Measurements from ENCODE around the gene C6orf15.

Gene C6orf15

GRCh38 chr6:31096656-31097055 lies 15.7 kb downstream of the C6orf15 start:
- Mint-ChIP-seq H3K27ac (no peak overlapping the region), H3K4me1 (ENCODE audit: low read depth) (peaks cover 40% of the 10 kb centered on the region), H3K36me3 (ENCODE audit: low read depth) (no peaks in the 10 kb centered on the region), H3K9me3 (no peaks in the 10 kb centered on the region), H3K27me3 (no peaks in the 10 kb centered on the region), H3K4me3 (no peak overlapping the region)

- Mint-ChIP-seq H3K27ac (peak overlapping the region; percentile 21), H3K36me3 (ENCODE audit: low read depth) (no peaks in the 10 kb centered on the region), H3K4me3 (no peak overlapping the region), H3K4me1 (ENCODE audit: low read depth) (peaks cover 40% of the 10 kb centered on the region), H3K9me3 (no peaks in the 10 kb centered on the region), H3K27me3 (no peaks in the 10 kb centered on the region)
Observed at GRCh38 chr6:31096215-31096614, 16.2 kb downstream of the C6orf15 start.

GRCh38 chr6:31094389-31094881 lies 17.9 kb downstream of the C6orf15 start:
- Mint-ChIP-seq H3K9me3 (no peaks in the 10 kb centered on the region), H3K27ac (peak overlapping the region; percentile 54), H3K4me1 (ENCODE audit: low read depth) (peaks cover 40% of the 10 kb centered on the region), H3K27me3 (no peaks in the 10 kb centered on the region), H3K4me3 (no peak overlapping the region), H3K36me3 (ENCODE audit: low read depth) (no peaks in the 10 kb centered on the region)

GRCh38 chr6:31092769-31093505 lies 19.4 kb downstream of the C6orf15 start:
- Mint-ChIP-seq H3K27ac (no peak overlapping the region), H3K4me1 (ENCODE audit: low read depth) (peaks cover 40% of the 10 kb centered on the region), H3K36me3 (ENCODE audit: low read depth) (no peaks in the 10 kb centered on the region), H3K27me3 (no peaks in the 10 kb centered on the region), H3K4me3 (no peak overlapping the region), H3K9me3 (no peaks in the 10 kb centered on the region)

- no peak overlapping the region for H3K27ac Mint-ChIP-seq
Observed at GRCh38 chr6:31092238-31092637, 20.1 kb downstream of the C6orf15 start.

GRCh38 chr6:31091680-31092079 lies 20.7 kb downstream of the C6orf15 start:
- Mint-ChIP-seq H3K9me3 (no peaks in the 10 kb centered on the region), H3K4me3 (no peak overlapping the region), H3K36me3 (ENCODE audit: low read depth) (no peaks in the 10 kb centered on the region), H3K27me3 (no peaks in the 10 kb centered on the region), H3K4me1 (ENCODE audit: low read depth) (peaks cover 40% of the 10 kb centered on the region), H3K27ac (no peak overlapping the region)

More at GRCh38 chr6:31092238-31092637, 20.1 kb downstream of the C6orf15 start:
- H3K27me3 Mint-ChIP-seq, result no peaks in the 10 kb centered on the region
- no peak overlapping the region for H3K4me3 Mint-ChIP-seq
- no peaks in the 10 kb centered on the region for H3K36me3 Mint-ChIP-seq (ENCODE audit: low read depth)
- no peaks in the 10 kb centered on the region for H3K9me3 Mint-ChIP-seq
- peaks cover 40% of the 10 kb centered on the region for H3K4me1 Mint-ChIP-seq (ENCODE audit: low read depth)

GRCh38 chr6:31090973-31091364 lies 21.4 kb downstream of the C6orf15 start:
- peaks cover 37% of the 10 kb centered on the region for H3K4me1 Mint-ChIP-seq (ENCODE audit: low read depth)
- no peak overlapping the region for H3K27ac Mint-ChIP-seq
- no peak overlapping the region for H3K4me3 Mint-ChIP-seq
- no peaks in the 10 kb centered on the region for H3K36me3 Mint-ChIP-seq (ENCODE audit: low read depth)
- H3K9me3 Mint-ChIP-seq, result no peaks in the 10 kb centered on the region
- H3K27me3 Mint-ChIP-seq, result no peaks in the 10 kb centered on the region

- no peaks in the 10 kb centered on the region for H3K9me3 Mint-ChIP-seq
- H3K36me3 Mint-ChIP-seq (ENCODE audit: low read depth), result no peaks in the 10 kb centered on the region
- H3K27ac Mint-ChIP-seq, result peak overlapping the region; percentile 40
- peaks cover 32% of the 10 kb centered on the region for H3K4me1 Mint-ChIP-seq (ENCODE audit: low read depth)
- no peak overlapping the region for H3K4me3 Mint-ChIP-seq
- no peaks in the 10 kb centered on the region for H3K27me3 Mint-ChIP-seq
Observed at GRCh38 chr6:31090275-31090972, 22.0 kb downstream of the C6orf15 start.

- no peaks in the 10 kb centered on the region for H3K36me3 Mint-ChIP-seq (ENCODE audit: low read depth)
Observed at GRCh38 chr6:31087494-31088089, 24.8 kb downstream of the C6orf15 start.

GRCh38 chr6:31086788-31087440 lies 25.5 kb downstream of the C6orf15 start:
- Mint-ChIP-seq H3K27ac (peak overlapping the region; percentile 12), H3K36me3 (ENCODE audit: low read depth) (no peaks in the 10 kb centered on the region), H3K4me3 (no peak overlapping the region), H3K9me3 (no peaks in the 10 kb centered on the region), H3K27me3 (peaks cover 3% of the 10 kb centered on the region), H3K4me1 (ENCODE audit: low read depth) (peaks cover 13% of the 10 kb centered on the region)

More at GRCh38 chr6:31087494-31088089, 24.8 kb downstream of the C6orf15 start:
- peaks cover 13% of the 10 kb centered on the region for H3K4me1 Mint-ChIP-seq (ENCODE audit: low read depth)
- no peak overlapping the region for H3K4me3 Mint-ChIP-seq
- no peak overlapping the region for H3K27ac Mint-ChIP-seq
- H3K9me3 Mint-ChIP-seq, result no peaks in the 10 kb centered on the region
- peaks cover 3% of the 10 kb centered on the region for H3K27me3 Mint-ChIP-seq

- no peaks in the 10 kb centered on the region for H3K36me3 Mint-ChIP-seq (ENCODE audit: low read depth)
- peak overlapping the region; percentile 26 for H3K27ac Mint-ChIP-seq
Observed at GRCh38 chr6:31083742-31084354, 28.5 kb downstream of the C6orf15 start.

GRCh38 chr6:31081872-31082271 lies 30.5 kb downstream of the C6orf15 start:
- no peak overlapping the region for H3K27ac Mint-ChIP-seq
- H3K27me3 Mint-ChIP-seq, result peaks cover 3% of the 10 kb centered on the region
- no peak overlapping the region for H3K4me3 Mint-ChIP-seq
- H3K4me1 Mint-ChIP-seq (ENCODE audit: low read depth), result peaks cover 12% of the 10 kb centered on the region
- no peaks in the 10 kb centered on the region for H3K9me3 Mint-ChIP-seq
- H3K36me3 Mint-ChIP-seq (ENCODE audit: low read depth), result no peaks in the 10 kb centered on the region

More at GRCh38 chr6:31083742-31084354, 28.5 kb downstream of the C6orf15 start:
- Mint-ChIP-seq H3K4me1 (ENCODE audit: low read depth) (peaks cover 21% of the 10 kb centered on the region), H3K4me3 (no peak overlapping the region), H3K9me3 (no peaks in the 10 kb centered on the region), H3K27me3 (peaks cover 3% of the 10 kb centered on the region)

GRCh38 chr6:31079656-31080261 lies 32.6 kb downstream of the C6orf15 start:
- Mint-ChIP-seq H3K27me3 (no peaks in the 10 kb centered on the region), H3K4me1 (ENCODE audit: low read depth) (peaks cover 9% of the 10 kb centered on the region)

GRCh38 chr6:31076611-31077010 lies 35.8 kb downstream of the C6orf15 start:
- Mint-ChIP-seq H3K36me3 (ENCODE audit: low read depth) (no peaks in the 10 kb centered on the region), H3K27ac (no peak overlapping the region), H3K4me1 (ENCODE audit: low read depth) (peaks cover 9% of the 10 kb centered on the region), H3K9me3 (no peaks in the 10 kb centered on the region), H3K4me3 (no peak overlapping the region), H3K27me3 (no peaks in the 10 kb centered on the region)

More at GRCh38 chr6:31079656-31080261, 32.6 kb downstream of the C6orf15 start:
- Mint-ChIP-seq H3K27ac (no peak overlapping the region), H3K4me3 (peak overlapping the region; percentile 13), H3K36me3 (ENCODE audit: low read depth) (no peaks in the 10 kb centered on the region), H3K9me3 (no peaks in the 10 kb centered on the region)

All from stimulated activated naive CD8-positive, alpha-beta T cell treated with anti-CD3 and anti-CD28 coated beads, Interleukin-15, Interleukin-2, amounts not matched to agents 100 ng/mL and 50 ng/mL, for 24 hours (primary cell).